Fibroblast of lung (primary cell): Measurements from ENCODE around the gene MYH9. TPM values are rescaled to one million over a fixed set of nuclear protein-coding genes. Genes with fewer than 3 reads are reported as not detected.
"Not testable (repeated sequence)": the region's sequence is repeated elsewhere in the genome, so short reads cannot be mapped to it uniquely, and the experiment has no call there.

Source experiments
- DNase-seq, 2 donors: peaks; one replicate each; pipeline versions ENCODE4 v3.0.0 to v3.0.0-alpha.2; 2010; ENCODE audit warnings: low read depth in 2 of 2
- H2AFZ ChIP-seq: 2 replicates; pipeline ENCODE4 v1.5.1; 2012; ENCODE audit warnings: low read length, control low read depth, inconsistent platforms
- H3K27ac ChIP-seq: 2 replicates; pipeline ENCODE4 v1.5.1; 2011; ENCODE audit warnings: low read length, control low read depth; ENCODE audit not compliant: insufficient read depth
- H3K27me3 ChIP-seq: 2 replicates; pipeline ENCODE4 v1.5.1; 2011; ENCODE audit warnings: mild to moderate bottlenecking, low read length; ENCODE audit not compliant: control insufficient read depth, insufficient read depth
- H3K36me3 ChIP-seq: 2 replicates; pipeline ENCODE4 v1.5.1; 2011; ENCODE audit warnings: low read length; ENCODE audit not compliant: control insufficient read depth, insufficient read depth
- H3K4me1 ChIP-seq: 2 replicates; pipeline ENCODE4 v1.5.1; 2011; ENCODE audit warnings: low read length; ENCODE audit not compliant: control insufficient read depth, insufficient read depth; ENCODE audit errors: extremely low read depth
- H3K4me2 ChIP-seq: 2 replicates; pipeline ENCODE4 v1.5.1; 2011; ENCODE audit warnings: low read length, control low read depth; ENCODE audit not compliant: insufficient read depth; ENCODE audit errors: extremely low read depth
- H3K4me3 ChIP-seq, 4 experiments: fragments of 200-600 bp in 1 of 4; sonication (generic) in 1 of 4; replicated peaks in 1 of 4; 2 replicates each; pipeline ENCODE4 v1.5.1; 2011 to 2016; ENCODE audit warnings: low read length in 4 of 4, low read depth in 3 of 4, mild to moderate bottlenecking in 3 of 4, control low read depth in 2 of 4, inconsistent platforms in 1 of 4, mixed read lengths in 1 of 4; ENCODE audit not compliant: insufficient read depth in 1 of 4; ENCODE audit errors: control extremely low read depth in 1 of 4
- H3K79me2 ChIP-seq: 2 replicates; pipeline ENCODE4 v1.5.1; 2012; ENCODE audit warnings: mild to moderate bottlenecking, low read length, inconsistent platforms; ENCODE audit not compliant: control insufficient read depth, insufficient read depth
- H3K9ac ChIP-seq: 2 replicates; pipeline ENCODE4 v1.5.1; 2011; ENCODE audit warnings: mild to moderate bottlenecking, low read length, control low read depth; ENCODE audit not compliant: insufficient read depth
- H3K9me3 ChIP-seq: 2 replicates; pipeline ENCODE4 v1.5.1; 2012; ENCODE audit warnings: low read depth, low read length; ENCODE audit not compliant: control insufficient read depth, insufficient read depth
- H4K20me1 ChIP-seq: 2 replicates; pipeline ENCODE4 v1.5.1; 2011; ENCODE audit warnings: low read length; ENCODE audit not compliant: control insufficient read depth, insufficient read depth; ENCODE audit errors: extremely low read depth
- CTCF ChIP-seq, 2 donors: IDR thresholded peaks in 1 of 2; conservative IDR thresholded peaks in 1 of 2; 1 replicate in 1 of 2; 2 replicates in 1 of 2; pipeline ENCODE4 v1.5.1; 2011 to 2012; ENCODE audit warnings: low read length in 2 of 2, control low read depth in 1 of 2, inconsistent platforms in 1 of 2, low read depth in 1 of 2, mild to moderate bottlenecking in 1 of 2
- EZH2 ChIP-seq: IDR thresholded peaks from 2 replicates; pipeline ENCODE4 v1.5.1; 2012; ENCODE audit warnings: low read length, control low read depth, mild to moderate bottlenecking; ENCODE audit errors: missing control alignments
- polyA plus RNA-seq, 2 donors: library from polyadenylated mRNA; depleted of rRNA in 1 of 2; stranded (reverse) in 1 of 2; unstranded in 1 of 2; fragments of >200 nt; gene quantifications; 2 replicates each; pipeline ENCODE4 v1.2.1, GENCODE V29; 2011 to 2012; ENCODE audit warnings: missing spikeins in 1 of 2
- total RNA-seq: library from RNA; depleted of rRNA; stranded (reverse); fragments of >200 nt; gene quantifications from 2 replicates; pipeline ENCODE4 v1.2.1, GENCODE V29; 2014

MYH9 gene
- total and polyA plus RNA-seq, 2 donors (not counting 1 experiment from before 2014, with no cell fraction given): 677 to 796 TPM

- H3K9me3 ChIP-seq: no peaks in the 10 kb centered on the region
- TF ChIP-seq CTCF (conservative IDR thresholded peaks at IDR 0.05 in 1 of 2, IDR thresholded peaks at IDR 0.05 in 1 of 2; ENCODE audit: low read depth in 1 of 2, low read length in 2 of 2) (no peak), EZH2 (no peak)
- H3K4me2 ChIP-seq: no peak overlapping the region
- H3K4me1 ChIP-seq: peaks cover 21% of the 10 kb centered on the region
- no peaks in the 10 kb centered on the region for H3K79me2 ChIP-seq
- H3K36me3 ChIP-seq: no peaks in the 10 kb centered on the region
- no peaks in the 10 kb centered on the region for H3K27me3 ChIP-seq
- no peak for DNase-seq
- H3K9ac ChIP-seq: no peak overlapping the region
- no peak overlapping the region for H2AFZ ChIP-seq
- no peak overlapping the region for H3K4me3 ChIP-seq
- H4K20me1 ChIP-seq: no peaks in the 10 kb centered on the region
- H3K27ac ChIP-seq: no peak overlapping the region
Measured at GRCh38 chr22:36424901-36425579, 37.3 kb upstream of the MYH9 start.

GRCh38 chr22:36424466-36424865 lies 36.7 kb upstream of the MYH9 start:
- H4K20me1 ChIP-seq, H3K9me3 ChIP-seq, H3K9ac ChIP-seq, H3K27me3 ChIP-seq, H3K4me3 ChIP-seq, H3K27ac ChIP-seq, H3K36me3 ChIP-seq, H3K79me2 ChIP-seq, H3K4me2 ChIP-seq, H2AFZ ChIP-seq: not testable (repeated sequence)
- DNase-seq: peak in 1 of 2 donors; percentile 64
- H3K4me1 ChIP-seq: peaks cover 22% of the 10 kb centered on the region

GRCh38 chr22:36423461-36424404 lies 36.0 kb upstream of the MYH9 start:
- Histone ChIP-seq H4K20me1 (no peaks in the 10 kb centered on the region), H3K4me2 (no peak overlapping the region), H3K79me2 (no peaks in the 10 kb centered on the region), H3K27ac (peak overlapping the region; percentile 24), H3K27me3 (no peaks in the 10 kb centered on the region), H3K36me3 (no peaks in the 10 kb centered on the region), H3K9ac (peak overlapping the region; percentile 30), H2AFZ (peak overlapping the region; percentile 39), H3K9me3 (no peaks in the 10 kb centered on the region), H3K4me3 (no peak overlapping the region), H3K4me1 (peaks cover 22% of the 10 kb centered on the region)
- DNase-seq: peak; percentile 66 to 78
- TF ChIP-seq CTCF (conservative IDR thresholded peaks at IDR 0.05 in 1 of 2, IDR thresholded peaks at IDR 0.05 in 1 of 2; ENCODE audit: low read depth in 1 of 2, low read length in 2 of 2) (no peak), EZH2 (no peak)
